Measurements from ENCODE around the gene MGA. TPM values are rescaled to one million over a fixed set of nuclear protein-coding genes. Genes with fewer than 3 reads are reported as not detected.

The MGA gene
- polyA plus RNA-seq, 1 donor: 21.7 TPM

DNA sequence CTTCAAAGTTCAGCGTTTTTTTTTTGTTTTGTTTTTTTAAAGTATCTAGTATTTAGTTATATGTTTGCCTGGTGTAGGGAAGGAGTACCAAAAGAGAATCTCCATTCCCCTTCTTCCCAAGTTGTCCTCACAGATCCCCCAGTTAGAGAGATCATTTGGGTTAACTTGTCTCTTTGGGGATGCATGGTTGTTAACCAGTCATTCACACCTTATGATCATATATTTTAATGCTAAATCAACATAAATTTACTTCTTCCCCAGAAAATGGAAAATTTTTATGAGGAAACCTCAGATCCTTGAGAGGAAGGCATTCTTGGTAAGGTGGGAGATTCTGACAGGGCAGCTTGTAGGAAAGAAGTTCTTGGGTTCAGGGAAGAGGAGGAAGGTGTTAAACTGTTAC lies 1.5 kb upstream of the MGA start:
- DNase-seq (ENCODE audit: low read depth): no peak

DNA sequence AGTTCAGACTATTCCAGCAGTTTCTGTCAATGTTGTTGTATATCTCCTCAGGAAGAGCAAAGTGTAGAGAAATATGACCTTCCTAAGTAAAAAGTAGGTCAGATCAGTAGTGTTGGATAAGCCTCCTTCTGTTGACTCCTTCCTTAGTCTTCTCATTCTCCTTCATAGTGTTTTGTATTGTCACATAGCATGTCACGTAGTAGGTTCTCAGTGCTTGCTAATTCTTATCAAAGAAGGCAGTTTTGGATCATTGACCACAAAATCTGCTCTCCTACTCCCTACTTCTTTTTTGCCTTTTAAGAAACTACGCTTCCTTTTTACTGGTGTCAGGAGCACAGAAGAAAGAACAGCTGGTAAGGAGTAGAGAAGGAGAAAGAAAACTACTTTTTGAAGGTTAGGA lies 1.0 kb upstream of the MGA start:
- DNase-seq (ENCODE audit: low read depth): no peak

DNA sequence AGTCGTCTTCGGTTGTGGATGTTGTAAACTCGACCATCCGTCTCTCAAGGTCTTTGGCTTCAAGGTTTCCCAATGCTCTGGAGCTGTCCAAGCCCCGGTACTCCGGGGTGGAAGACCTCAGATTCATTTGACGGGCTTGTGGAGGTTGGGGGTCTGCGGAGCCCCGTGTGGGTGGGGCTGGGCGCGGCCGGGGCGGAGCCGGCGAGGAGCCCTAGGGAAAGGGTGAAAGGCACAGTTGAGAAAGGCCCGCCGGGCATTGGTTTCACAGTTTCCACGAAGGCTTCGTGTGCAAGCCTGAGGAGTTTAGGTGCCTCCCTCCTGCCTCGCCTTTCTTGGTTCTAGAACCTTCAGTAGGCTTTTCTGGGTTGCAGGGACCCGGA lies 360 bp upstream of the MGA start:
- no peak for DNase-seq (ENCODE audit: low read depth)

DNA sequence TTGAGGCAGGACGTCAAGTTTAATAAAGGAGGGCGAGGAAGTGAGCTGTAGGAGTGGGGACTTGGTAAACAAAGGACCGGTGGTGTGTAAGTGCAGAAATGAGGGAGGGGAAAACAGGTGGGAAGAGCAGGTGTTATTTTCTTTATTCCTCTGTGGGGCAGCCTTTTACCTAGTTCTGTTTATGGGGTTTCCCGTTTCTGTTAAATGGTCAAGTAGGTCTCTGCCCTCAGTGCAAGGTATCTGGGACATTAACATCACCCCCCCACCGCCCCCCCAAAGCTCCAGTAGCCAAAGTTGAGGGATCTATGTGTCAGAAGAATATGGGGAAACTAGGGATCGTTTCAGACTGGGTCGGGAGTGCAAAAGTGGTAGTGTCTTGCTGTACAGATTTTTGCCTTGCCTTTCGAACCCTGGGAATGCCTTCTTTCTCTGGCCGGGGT lies 893 bp downstream of the MGA start:
- DNase-seq (ENCODE audit: low read depth): no peak

DNA sequence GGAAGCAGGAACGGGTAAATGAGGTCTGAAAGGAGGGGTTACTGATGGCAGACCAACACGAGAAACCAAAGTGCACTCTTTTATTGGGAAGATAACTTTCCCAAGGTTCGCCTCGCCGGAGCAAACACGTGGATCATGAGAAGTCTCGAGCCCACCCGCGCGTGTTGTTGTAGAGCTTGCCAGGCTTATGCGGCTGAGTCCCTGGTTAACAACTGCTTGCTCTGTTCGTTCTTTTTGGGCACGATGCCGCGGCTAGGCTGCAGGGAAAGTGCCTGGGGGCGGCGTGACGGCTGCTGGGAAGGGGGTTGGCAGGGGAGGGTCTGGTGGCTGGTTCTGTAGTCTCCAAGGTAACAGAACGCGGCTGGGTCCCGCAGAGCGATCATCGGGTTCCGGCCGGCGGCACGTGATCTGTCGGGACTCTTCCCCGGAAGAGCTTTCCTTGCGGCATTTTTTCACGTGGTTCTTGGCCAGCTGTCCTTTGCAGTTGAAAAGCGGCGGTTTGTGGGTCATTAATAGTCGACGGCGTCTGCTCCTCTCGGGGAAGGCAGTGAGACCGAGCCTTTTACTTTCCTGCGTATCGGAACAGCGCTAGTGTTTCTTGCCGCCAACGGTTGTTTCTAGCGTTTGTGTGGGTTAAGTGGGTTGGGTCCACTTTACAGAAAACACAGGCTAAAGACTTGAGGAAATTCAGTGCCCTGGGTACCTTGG lies 1.5 kb downstream of the MGA start:
- no peak for DNase-seq (ENCODE audit: low read depth)

DNA sequence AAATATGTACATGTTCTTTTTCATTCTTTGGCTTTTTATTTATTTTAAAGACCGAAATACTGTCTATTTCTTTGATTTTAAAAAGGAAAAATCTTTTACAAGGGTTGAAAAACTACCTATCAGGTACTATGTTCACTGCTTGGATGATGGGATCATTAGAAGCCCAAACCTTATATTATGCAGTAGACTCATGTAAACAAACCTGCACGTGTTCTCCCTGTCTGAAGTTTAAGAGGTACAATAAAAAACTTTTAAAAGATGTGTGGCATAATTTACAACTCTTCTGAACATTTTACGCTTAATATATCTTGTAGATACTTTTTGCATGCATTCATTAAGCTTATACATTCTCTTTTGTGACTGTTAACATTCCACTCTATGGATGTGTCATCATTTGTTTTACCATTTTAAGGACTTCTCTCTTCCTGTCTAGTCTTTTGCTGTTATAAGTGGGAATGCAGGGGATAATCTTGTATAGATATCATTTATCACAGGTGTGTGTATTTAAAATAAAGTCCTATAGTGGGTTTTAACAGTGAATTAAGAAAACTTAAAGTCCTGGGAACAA lies 6.2 kb downstream of the MGA start:
- DNase-seq (ENCODE audit: low read depth): no peak

DNA sequence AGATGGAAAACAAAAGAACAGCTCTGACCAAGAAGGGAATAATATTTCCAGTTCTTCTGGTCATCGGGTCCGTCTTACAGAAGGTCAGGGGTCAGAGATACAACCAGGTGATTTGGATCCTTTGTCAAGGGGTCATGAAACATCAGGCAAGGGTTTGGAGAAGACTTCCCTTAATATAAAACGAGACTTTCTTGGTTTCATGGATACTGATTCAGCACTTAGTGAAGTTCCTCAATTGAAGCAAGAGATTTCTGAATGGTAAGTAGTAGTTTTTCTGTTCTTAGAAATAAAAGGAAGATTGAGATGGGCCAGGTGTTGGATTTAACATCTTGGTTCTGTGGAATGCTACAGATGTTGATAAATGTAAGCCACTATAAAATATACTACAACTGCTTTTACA lies 9.5 kb downstream of the MGA start:
- no peak for DNase-seq (ENCODE audit: low read depth)

DNA sequence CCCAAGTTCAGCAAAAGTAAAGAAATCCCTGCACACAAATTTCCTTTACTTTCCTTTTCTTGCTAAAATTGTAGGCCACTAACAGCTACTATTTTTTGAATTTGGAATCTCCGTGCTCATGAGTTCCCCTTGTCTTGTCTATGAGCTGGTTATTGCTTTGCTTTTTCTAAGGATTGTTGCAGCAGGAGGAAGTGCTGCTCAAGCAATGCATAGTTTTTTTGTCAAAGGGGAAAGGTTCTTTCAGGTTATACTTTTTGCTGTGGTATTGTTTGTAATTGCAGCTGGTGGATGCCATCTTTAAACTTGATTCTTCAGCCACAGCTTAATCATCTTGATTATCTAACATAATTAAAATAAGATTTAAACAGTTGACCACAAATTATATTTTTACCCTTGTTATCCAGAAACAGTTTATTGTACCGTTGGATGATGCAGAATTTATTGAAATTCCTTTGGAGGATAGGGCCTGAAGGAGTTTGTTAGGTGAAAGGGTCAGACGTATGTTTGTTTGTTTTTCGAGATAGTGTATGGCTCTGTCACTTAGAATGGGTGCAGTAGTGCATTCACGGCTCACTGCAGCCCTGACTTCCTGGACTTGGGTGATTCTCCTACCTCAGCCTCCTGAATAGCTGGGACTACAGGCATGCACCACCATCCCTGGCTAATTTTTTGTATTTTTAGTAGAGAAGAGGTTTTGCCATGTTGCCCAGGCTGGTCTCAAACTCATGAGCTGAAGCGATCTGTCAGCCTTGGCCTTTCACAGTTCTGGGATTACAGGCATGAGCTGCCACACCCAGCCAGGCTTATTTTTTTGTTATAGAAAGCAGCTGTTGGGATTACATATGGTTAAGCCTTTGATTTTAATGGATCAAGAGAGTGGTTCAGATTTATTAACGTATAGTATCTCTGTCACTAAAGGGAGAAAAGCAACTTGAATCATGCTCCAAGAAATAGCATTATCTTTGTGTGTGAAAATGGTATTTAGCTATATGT lies 11.7 kb downstream of the MGA start:
- no peak for DNase-seq (ENCODE audit: low read depth)

DNA sequence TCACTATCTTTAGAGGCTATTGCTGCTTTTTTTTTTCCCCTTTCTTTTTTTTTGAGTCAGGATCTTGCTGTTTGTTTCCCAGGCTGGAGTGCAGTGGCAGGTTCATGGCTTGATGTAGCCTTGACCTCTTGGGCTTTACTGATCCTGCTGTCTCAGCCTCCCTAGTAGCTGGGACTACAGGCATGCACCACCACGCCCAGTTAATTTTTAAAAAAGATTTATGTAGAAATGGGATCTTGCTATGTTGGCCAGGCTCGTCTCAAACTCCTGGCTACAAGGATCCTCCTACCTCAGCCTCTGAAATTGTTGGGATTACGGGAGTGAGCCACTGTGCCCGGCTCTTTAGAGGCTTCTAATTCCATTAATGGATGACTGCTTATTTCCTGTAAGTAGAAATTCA lies 15.1 kb downstream of the MGA start:
- no peak for DNase-seq (ENCODE audit: low read depth)

DNA sequence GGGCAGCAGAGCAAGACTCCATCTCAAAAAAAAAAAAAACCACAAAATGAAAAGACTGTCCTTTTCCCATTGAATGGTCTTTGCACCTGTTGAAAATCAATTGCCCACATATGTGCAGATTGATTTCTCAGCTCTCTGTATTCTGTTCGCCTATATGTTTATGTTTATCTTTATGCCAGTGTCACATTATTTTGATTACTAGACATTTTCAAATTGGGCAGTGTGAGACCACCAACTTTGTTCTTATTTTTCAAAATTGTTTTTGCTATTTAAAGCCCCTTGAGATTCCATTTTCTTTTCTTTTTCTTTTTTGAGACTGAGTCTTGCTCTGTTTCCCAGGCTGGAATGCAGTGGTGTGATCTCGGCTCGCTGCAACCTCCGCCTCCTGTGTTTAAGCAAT lies 18.5 kb downstream of the MGA start:
- no peak for DNase-seq (ENCODE audit: low read depth)

DNA sequence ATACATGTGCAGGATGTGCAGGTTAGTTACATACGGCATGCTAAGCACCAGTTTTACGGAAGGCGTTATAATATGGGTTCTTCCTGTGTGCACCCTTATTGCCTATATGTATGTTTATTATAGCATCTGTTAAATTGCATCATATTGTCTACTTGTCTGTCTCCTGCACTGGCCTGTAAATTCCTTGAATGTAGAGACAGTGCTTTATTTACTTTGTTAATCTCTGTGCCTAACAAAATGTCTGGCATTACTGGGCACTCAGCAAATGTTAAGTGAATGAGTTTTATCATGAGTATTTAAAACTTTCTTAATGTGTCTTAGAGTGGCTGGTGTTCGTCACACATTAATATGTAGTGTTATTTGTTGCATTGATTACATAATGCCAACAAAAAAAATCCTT lies 23.8 kb downstream of the MGA start:
- DNase-seq (ENCODE audit: low read depth): no peak

DNA sequence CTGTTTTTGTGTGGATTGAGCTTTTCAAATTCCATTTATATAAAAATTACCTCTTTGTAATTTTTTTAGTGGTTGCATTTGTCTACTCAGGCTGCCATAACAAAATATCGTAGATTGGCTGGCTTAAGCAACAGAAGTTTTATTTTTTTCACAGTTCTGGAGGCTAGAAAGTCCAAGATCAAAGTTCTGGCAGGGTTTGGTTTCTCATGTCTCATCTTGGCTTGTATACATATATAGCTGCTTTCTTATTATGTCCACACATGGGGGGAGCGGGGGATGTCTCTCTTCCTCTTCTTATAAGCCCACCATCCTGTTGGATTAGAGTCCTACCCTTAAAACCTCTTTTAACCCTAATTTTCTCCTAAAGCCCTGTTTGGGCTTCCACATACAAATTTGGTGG lies 28.5 kb downstream of the MGA start:
- no peak for DNase-seq (ENCODE audit: low read depth)

DNA sequence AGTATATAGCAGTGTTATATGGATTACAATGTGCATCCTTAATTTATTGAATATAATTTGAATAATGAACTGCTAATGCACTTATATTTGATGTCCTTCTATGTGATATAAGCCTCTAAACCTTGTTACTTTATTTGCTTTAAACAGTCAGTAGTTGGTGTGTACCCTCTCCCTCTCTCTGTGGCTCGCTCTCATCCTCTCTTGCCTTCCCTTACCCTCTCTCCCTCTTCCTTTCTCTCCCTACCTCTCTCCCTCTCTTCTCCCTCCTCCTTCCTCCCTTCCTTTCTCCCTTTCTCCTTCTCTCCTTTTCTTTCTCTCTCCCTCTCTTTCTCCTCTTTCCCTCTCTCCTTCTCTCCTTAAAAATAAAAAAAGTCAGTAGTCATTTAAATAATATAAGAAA lies 28.9 kb downstream of the MGA start:
- DNase-seq (ENCODE audit: low read depth): no peak

DNA sequence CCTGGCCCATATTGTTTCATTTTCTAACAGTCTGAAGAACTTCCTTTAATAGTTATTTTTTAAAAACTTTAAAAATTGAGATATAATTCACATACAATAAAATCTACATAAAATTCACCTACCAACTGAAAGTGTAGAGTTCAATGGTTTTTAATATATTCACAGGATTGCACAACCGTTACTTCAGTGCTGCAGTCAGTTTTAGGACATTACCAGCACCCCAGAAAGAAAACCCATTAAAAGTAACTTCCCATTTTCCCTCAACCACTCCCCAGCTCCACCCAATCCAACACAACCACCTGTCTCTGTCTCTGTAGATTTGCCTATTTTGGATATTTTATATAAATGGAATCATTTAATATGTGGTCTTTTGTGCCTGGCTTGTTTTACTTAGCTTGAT lies 29.6 kb downstream of the MGA start:
- no peak for DNase-seq (ENCODE audit: low read depth)

DNA sequence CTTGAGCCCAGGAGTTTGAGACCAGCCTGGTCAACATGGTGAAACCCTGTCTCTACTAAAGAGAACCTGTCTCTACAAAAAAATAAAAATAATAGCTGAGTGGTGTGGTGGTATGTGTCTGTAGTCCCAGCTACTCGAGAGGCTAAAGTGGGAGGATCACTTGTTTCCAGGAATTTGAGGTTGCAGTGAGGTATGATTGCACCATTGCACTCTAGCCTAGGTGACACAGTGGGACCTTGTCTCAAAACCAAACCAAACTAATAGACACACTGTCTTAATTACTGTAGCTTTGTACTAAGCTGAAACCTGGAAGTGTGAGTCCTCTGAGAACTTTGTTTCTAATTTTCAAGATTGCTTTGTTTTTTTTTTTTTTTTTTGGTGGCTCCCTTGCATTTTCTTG lies 30.4 kb downstream of the MGA start:
- no peak for DNase-seq (ENCODE audit: low read depth)

DNA sequence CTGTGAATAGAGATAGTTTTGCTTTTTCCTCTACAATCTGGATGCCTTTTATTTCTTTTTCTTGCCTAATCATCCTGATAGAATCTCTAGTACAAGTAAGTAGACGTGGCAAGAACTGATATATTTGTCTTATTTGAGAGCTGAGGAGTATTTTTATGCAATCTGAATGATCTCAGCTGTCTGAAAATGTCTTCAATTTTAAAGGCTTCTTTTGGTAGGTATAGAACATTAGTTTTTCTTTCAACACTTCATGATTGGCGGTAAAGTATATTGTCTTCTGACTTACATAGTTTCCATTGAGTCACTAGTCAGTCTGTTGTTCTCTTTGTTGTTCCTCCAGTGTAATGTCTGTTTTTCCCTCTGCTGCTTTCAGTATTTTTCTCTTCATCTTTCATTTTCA lies 31.3 kb downstream of the MGA start:
- DNase-seq (ENCODE audit: low read depth): no peak

DNA sequence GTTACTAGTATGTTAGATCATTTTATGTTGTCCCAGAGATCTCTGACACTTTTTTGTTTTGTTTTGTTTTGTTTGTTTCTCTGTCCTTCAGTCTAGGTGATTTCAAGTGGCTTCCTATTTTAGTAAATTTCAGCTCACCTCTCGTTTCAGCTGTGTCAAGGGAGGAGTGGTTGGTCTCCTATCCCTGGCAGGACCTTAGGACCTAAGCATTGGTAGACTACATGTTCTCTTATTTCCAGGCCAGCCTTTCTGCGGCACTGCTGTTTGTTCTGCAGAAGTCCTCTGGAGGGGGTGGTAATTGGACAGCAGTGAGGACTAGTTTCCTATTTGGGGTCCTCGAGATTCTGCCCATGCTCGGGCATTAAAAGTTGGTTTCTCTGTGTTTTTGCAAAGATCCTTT lies 31.8 kb downstream of the MGA start:
- DNase-seq (ENCODE audit: low read depth): no peak

DNA sequence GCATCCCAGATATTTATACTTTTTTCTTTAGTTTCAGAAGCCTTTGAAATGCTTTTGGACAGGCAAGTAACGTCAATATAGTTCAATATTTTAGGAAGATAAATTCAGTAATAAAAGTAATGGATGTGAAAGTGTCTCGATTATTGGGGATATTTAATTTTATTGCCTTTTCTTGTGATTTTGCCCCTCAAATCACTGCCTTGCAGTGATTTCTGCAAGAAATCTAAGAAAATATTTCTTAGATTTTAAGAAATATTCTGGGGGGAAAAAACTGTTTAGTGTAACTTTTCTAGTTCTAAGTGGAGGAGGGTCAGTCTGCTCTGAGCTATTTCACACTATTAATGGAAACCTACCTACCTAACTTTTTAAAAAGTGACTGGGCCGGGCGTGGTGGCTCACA lies 33.6 kb downstream of the MGA start:
- DNase-seq (ENCODE audit: low read depth): no peak

DNA sequence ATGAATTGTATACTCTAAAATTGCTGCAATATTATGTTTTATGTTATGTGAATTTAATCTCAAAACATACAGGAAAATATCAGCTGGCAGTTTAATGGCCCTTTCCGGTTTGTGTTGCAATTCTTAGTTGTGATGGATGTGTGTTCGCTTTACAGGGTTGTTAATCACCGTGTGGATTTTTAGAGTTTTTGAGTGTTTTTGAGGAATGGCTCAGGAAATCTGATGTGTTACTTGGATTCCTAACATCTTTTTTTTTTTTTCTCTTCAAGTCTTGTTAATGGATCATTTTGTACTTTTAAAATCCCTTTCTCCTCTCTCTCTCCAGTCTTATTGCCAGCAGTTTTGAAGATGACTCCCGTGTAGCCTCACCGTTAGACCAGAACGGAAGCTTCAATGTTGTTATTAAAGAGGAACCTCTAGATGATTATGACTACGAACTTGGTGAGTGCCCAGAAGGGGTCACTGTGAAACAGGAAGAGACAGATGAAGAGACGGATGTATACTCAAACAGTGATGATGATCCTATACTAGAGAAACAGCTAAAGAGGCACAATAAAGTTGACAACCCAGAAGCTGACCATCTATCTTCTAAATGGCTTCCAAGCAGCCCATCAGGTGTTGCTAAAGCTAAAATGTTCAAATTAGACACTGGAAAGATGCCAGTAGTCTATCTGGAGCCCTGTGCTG lies 35.7 kb downstream of the MGA start:
- DNase-seq (ENCODE audit: low read depth): no peak

DNA sequence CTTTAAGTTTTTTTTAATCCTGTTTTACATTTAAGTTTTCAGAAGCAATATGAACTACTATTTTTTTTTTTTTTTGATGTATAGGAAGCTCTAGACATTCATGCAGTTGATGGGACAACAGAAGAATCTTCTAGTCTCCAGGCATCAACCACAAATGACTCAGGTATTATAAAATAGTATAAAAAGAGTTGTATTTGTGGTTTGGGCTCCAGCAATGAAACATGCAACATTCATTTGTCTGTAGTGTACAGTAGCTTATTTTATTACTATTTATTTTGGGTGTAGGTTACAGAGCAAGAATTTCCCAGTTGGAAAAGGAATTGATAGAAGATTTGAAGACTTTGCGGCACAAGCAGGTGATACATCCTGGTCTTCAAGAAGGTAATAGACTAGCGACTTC lies 38.6 kb downstream of the MGA start:
- no peak for DNase-seq (ENCODE audit: low read depth)

DNA sequence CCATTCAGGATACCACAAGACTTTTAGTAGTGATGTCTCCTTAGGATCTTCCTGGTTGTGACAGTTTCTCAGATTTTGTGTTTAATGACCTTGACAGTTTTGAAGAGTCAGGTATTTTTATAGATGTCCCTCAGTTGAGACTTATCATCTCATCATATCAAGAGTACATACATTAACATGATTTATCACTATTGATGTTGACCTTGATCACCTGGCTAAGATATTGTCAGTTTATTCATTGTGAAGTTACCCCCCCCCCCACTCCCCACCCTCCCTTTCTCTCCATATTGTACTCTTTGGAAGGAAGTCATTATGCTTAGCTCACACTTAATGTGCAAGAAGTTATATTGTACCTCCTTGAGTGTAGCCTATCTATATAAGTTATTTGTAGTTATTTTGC lies 42.9 kb downstream of the MGA start:
- DNase-seq (ENCODE audit: low read depth): no peak

DNA sequence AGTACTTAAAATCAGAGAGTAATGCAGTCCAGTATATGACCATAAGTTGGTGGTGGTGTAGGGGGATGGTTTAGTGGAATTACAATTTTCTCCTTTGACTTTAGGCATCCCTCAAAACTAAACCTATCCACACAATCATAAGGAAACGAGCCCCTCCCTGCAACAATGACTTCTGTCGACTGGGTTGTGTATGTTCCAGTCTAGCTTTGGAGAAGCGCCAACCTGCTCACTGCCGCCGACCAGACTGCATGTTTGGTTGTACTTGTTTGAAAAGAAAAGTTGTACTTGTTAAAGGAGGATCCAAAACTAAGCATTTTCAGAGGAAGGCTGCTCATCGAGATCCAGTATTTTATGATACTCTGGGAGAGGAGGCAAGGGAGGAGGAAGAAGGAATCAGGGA lies 52.8 kb downstream of the MGA start:
- no peak for DNase-seq (ENCODE audit: low read depth)
